K562 (cell line): Measurements from ENCODE around the gene PEAR1. TPM values are rescaled to one million over a fixed set of nuclear protein-coding genes. Genes with fewer than 3 reads are reported as not detected.

Experiments used
- ATF1 ChIP-seq, 2 experiments: fragments of 450-650 bp in 1 of 2; IDR thresholded peaks; 2 replicates each; pipeline ENCODE4 v1.6.1; 2016; ENCODE audit warnings: missing compliant biosample characterization in 1 of 2, missing genetic modification characterization in 1 of 2
- BMI1 ChIP-seq: fragments of 150-350 bp; IDR thresholded peaks from 2 replicates; pipeline ENCODE4 v1.6.1; 2014; ENCODE audit warnings: low read length
- CHCHD3 ChIP-seq: fragments of 250-450 bp; sonication (Bioruptor Pico); IDR thresholded peaks from 2 replicates; pipeline ENCODE4 v2.1.2; 2022; ENCODE audit warnings: mild to moderate bottlenecking
- E2F1 ChIP-seq: sonication (generic); formaldehyde crosslinking; IDR thresholded peaks from 2 replicates; pipeline ENCODE4 v1.8.1; 2023; ENCODE audit warnings: mild to moderate bottlenecking, missing genetic modification reagents, moderate library complexity
- ETV5 ChIP-seq: sonication (generic); formaldehyde crosslinking; IDR thresholded peaks from 2 replicates; pipeline ENCODE4 v1.4.0; 2020; ENCODE audit warnings: low read depth, mild to moderate bottlenecking, missing genetic modification reagents
- FOXA3 ChIP-seq, 2 experiments: fragments of 450-650 bp in 1 of 2; sonication (generic) in 1 of 2; formaldehyde crosslinking; IDR thresholded peaks in 1 of 2; conservative IDR thresholded peaks in 1 of 2; 2 replicates each; pipeline versions ENCODE4 v1.4.0 to v1.8.0; 2020 to 2022; ENCODE audit warnings: mild to moderate bottlenecking in 2 of 2, missing genetic modification reagents in 1 of 2
- HDAC1 ChIP-seq, 2 experiments: fragments of 450-650 bp; IDR thresholded peaks; 2 replicates each; pipeline ENCODE4 v1.6.1; 2016 to 2017; ENCODE audit warnings: inconsistent platforms in 1 of 2, mild to moderate bottlenecking in 1 of 2, moderate library complexity in 1 of 2
- KAT2B ChIP-seq: IDR thresholded peaks from one replicate; pipeline ENCODE4 v1.6.1; 2012; ENCODE audit warnings: low read depth, mild to moderate bottlenecking, control low read depth, inconsistent platforms, low read length, moderate library complexity
- KAT8 ChIP-seq: fragments of 450-650 bp; IDR thresholded peaks from 2 replicates; pipeline ENCODE4 v1.6.1; 2016; ENCODE audit warnings: low read depth, mild to moderate bottlenecking
- MED1 ChIP-seq: sonication (generic); formaldehyde crosslinking; IDR thresholded peaks from 2 replicates; pipeline ENCODE4 v1.8.1; 2023; ENCODE audit warnings: missing genetic modification reagents, borderline replicate concordance
- NFIX ChIP-seq: fragments of 250-450 bp; sonication (Bioruptor Pico); IDR thresholded peaks from 2 replicates; pipeline ENCODE4 v1.4.0; 2020; ENCODE audit warnings: low read depth, mild to moderate bottlenecking, moderate library complexity
- NR1H2 ChIP-seq: sonication (generic); formaldehyde crosslinking; IDR thresholded peaks from 2 replicates; pipeline ENCODE4 v1.4.0; 2020; ENCODE audit warnings: mild to moderate bottlenecking, missing genetic modification reagents
- POLR2G ChIP-seq: fragments of 200-400 bp; formaldehyde crosslinking; IDR thresholded peaks from 2 replicates; pipeline ENCODE4 v1.6.1; 2017; ENCODE audit warnings: low read depth, mild to moderate bottlenecking, antibody characterized with exemption, low read length, moderate library complexity
- RBM17 ChIP-seq: fragments of 200-400 bp; formaldehyde crosslinking; IDR thresholded peaks from 2 replicates; pipeline ENCODE4 v1.6.1; 2017; ENCODE audit warnings: low read depth, mild to moderate bottlenecking, low read length, borderline replicate concordance
- TRIM25 ChIP-seq: fragments of 450-650 bp; IDR thresholded peaks from 2 replicates; pipeline ENCODE4 v1.7.0; 2016; ENCODE audit warnings: borderline replicate concordance
- ZFP91 ChIP-seq: sonication (generic); formaldehyde crosslinking; IDR thresholded peaks from 2 replicates; pipeline ENCODE4 v1.8.0; 2022; ENCODE audit warnings: mild to moderate bottlenecking, missing genetic modification reagents
- ZNF146 ChIP-seq: IDR thresholded peaks from one replicate; pipeline ENCODE4 v1.6.1; 2018; ENCODE audit warnings: missing compliant biosample characterization; ENCODE audit not compliant: unreplicated experiment
- ZNF511 ChIP-seq: sonication (generic); formaldehyde crosslinking; IDR thresholded peaks from 2 replicates; pipeline ENCODE4 v1.8.0; 2022; ENCODE audit warnings: mild to moderate bottlenecking, missing genetic modification reagents
- polyA plus RNA-seq, 8 experiments: library from polyadenylated mRNA; depleted of rRNA in 4 of 8; stranded (reverse) in 5 of 8; unstranded in 3 of 8; fragments of >200 nt; fragmentation: Nextera tagmentation in 2 of 8; fragmentation: Illumina TruSeq in 1 of 8; extraction: Ambion mirVana in 2 of 8; extraction: Trizol in 1 of 8; gene quantifications; 2 replicates each; pipeline versions ENCODE4 v1.2.1 to v1.2.3, GENCODE V29; 2011 to 2014; ENCODE audit warnings: inconsistent platforms in 1 of 8, missing spikeins in 1 of 8
- total RNA-seq, 7 experiments: library from RNA; depleted of rRNA in 6 of 7; stranded (reverse); fragments of >200 nt in 6 of 7; fragmentation: Illumina TruSeq in 2 of 7; extraction: Trizol in 2 of 7; gene quantifications; 2 replicates each; pipeline versions ENCODE4 v1.2.1 to v1.2.3, GENCODE V29; 2011 to 2021; ENCODE audit warnings: low replicate concordance in 1 of 7
- TF ChIP-seq, protein P1 (sequence below): IDR thresholded peaks from 2 replicates; pipeline ENCODE4 v1.6.1; 2012; ENCODE audit warnings: low read depth, low read length, improper control_type of control experiment, borderline replicate concordance
- TF ChIP-seq, protein P2 (sequence below): fragments of 250-450 bp; sonication (Bioruptor Pico); IDR thresholded peaks from 2 replicates; pipeline ENCODE4 v1.8.0; 2021; ENCODE audit warnings: moderate library complexity, mild to moderate bottlenecking, inconsistent platforms

PEAR1 gene
- total and polyA plus RNA-seq, 9 of the 15 experiments (the other 6 are each of a cell fraction or from before 2014, with no cell fraction given), result 0.87 to 13.9 (median 6.1) TPM

GRCh38 chr1:156894711-156895454 lies 1.4 kb downstream of the PEAR1 start (continued):
- TF ChIP-seq POLR2G, result peak; percentile 50; the same call in 1 of the 2 replicates
- peak in 1 of 2 experiments; percentile 45; a peak in 1 of 4 replicates for TF ChIP-seq HDAC1 (IDR thresholded peaks at IDR 0.05)
- TF ChIP-seq RBM17, result no peak
- no peak for TF ChIP-seq NR1H2 (CRISPR knock-in tag)
- TF ChIP-seq CHCHD3, result no peak
- no peak for TF ChIP-seq KAT8
- TF ChIP-seq ETV5 (CRISPR knock-in tag), result no peak; the same call in 1 of the 2 replicates
- TF ChIP-seq E2F1 (CRISPR knock-in tag), result no peak
- TF ChIP-seq TRIM25, result no peak
- TF ChIP-seq ZFP91 (CRISPR knock-in tag), result no peak
- no peak for TF ChIP-seq ATF1 (CRISPR knock-in tag; IDR thresholded peaks at IDR 0.05)
- TF ChIP-seq ATF1 (tag; IDR thresholded peaks at IDR 0.05), result peak; percentile 35; the same call in 1 of the 2 replicates
- TF ChIP-seq ZNF146, result no peak
- no peak for TF ChIP-seq KAT2B
- 0 out of 2 replicates have a peak, but pooled peaks have one; percentile 59 for TF ChIP-seq ZNF511 (CRISPR knock-in tag)
- TF ChIP-seq, protein P1, sequence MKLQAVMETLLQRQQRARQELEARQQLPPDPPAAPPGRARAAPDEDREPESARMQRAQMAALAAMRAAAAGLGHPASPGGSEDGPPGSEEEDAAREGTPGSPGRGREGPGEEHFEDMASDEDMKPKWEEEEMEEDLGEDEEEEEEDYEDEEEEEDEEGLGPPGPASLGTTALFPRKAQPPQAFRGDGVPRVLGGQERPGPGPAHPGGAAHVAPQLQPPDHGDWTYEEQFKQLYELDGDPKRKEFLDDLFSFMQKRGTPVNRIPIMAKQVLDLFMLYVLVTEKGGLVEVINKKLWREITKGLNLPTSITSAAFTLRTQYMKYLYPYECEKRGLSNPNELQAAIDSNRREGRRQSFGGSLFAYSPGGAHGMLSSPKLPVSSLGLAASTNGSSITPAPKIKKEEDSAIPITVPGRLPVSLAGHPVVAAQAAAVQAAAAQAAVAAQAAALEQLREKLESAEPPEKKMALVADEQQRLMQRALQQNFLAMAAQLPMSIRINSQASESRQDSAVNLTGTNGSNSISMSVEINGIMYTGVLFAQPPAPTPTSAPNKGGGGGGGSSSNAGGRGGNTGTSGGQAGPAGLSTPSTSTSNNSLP, result no peak
- TF ChIP-seq, protein P2, sequence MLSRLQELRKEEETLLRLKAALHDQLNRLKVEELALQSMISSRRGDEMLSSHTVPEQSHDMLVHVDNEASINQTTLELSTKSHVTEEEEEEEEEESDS (CRISPR knock-in tag), result no peak
- TF ChIP-seq BMI1, result no peak
- no peak for TF ChIP-seq NFIX (CRISPR knock-in tag)
- no peak for TF ChIP-seq FOXA3 (CRISPR knock-in tag; conservative IDR thresholded peaks at IDR 0.05 in 1 of 2, IDR thresholded peaks at IDR 0.05 in 1 of 2)
- no peak for TF ChIP-seq MED1 (CRISPR knock-in tag)
